Activated T-cell treated with anti-CD3 and anti-CD28 coated beads, Interleukin-2, amount 50 U/mL, for 4 hours (primary cell): ENCODE measurements around the gene TMSB4X. TPM values are rescaled to one million over a fixed set of nuclear protein-coding genes. Genes with fewer than 3 reads are reported as not detected.

Experiments used
- total RNA-seq, 3 donors: library from RNA; stranded (reverse); gene quantifications; one replicate each; pipeline ENCODE4 v1.2.1, GENCODE V29; 2021

TMSB4X gene
- total RNA-seq, 3 donors from 2014 or later, result 1,344 to 1,576 (median 1,475) TPM

Other genes with a start within 250 kb of the TMSB4X start
- 10 to 100 TPM; 71.7 to 84.8 (median 74.2) TPM for gene PRPS2, start 183.7 kb upstream of the TMSB4X start, total RNA-seq
- under 1 TPM in 1 of 3 donors, not detected in 2; 0.24 TPM for gene TLR7, start 108.0 kb upstream of the TMSB4X start, total RNA-seq
- gene TLR8, start 68.5 kb upstream of the TMSB4X start, total RNA-seq, result not detected
- gene FAM9C, start 69.5 kb downstream of the TMSB4X start, total RNA-seq, result not detected